HK-2 (cell line): ENCODE results near the gene UPK3B.
"Not testable (repeated sequence)": the region's sequence is repeated elsewhere in the genome, so short reads cannot be mapped to it uniquely, and the experiment has no call there.

Experiments
- DNase-seq: peaks from one replicate; pipeline ENCODE4 v3.0.0-alpha.2; 2018; ENCODE audit not compliant: unreplicated experiment

Gene UPK3B

GRCh38 chr7:76509931-76510877 is at the start of gene UPK3B:
TSS of gene UPK3B (plus strand) at chr7:76510552. CDS start at chr7:76510653, 101 bp downstream.
- peak; percentile 32 for DNase-seq

- not testable (repeated sequence) for DNase-seq
Observed at GRCh38 chr7:76460767-76461166, 49.6 kb upstream of the UPK3B start.

- DNase-seq, result not testable (repeated sequence)
Observed at GRCh38 chr7:76461464-76462101, 48.8 kb upstream of the UPK3B start, which contains the start of gene DTX2. TSS of gene DTX2 (plus strand) at chr7:76461709. CDS start at chr7:76480510, 18,801 bp downstream.

DNA sequence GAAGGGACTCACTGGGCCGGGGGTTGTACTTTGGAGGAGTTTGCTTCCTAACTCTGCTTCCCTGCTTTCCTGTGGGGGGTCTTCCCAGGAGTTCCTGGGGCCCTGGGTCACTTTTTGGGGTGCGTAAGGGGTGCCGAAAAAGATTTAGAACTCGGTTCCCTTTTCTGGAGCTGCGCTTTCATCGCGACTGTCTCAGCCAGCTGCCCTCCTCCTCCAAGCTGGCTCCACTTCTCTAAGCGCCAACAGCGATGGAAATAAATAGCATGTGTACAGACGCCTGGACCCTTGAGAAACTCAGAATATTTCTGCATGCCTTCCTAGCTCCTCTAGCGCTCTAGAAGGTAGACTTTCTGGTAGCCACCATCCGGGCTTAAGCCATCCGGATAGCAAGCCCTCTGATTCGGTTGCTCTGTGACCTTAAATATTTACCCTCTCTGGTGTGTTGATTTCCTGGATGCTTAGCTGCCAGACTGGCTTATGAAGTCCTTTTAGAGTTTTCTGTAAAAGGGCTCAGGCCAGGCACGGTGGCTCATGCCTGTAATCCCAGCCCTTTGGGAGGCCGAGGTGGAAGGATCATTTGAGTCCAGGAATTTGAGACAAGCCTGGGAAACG is 48.0 kb upstream of the UPK3B start:
- DNase-seq, result not testable (repeated sequence)

GRCh38 chr7:76464959-76465358 is 45.4 kb upstream of the UPK3B start:
- not testable (repeated sequence) for DNase-seq

GRCh38 chr7:76465950-76466349 is 44.4 kb upstream of the UPK3B start:
- not testable (repeated sequence) for DNase-seq

DNA sequence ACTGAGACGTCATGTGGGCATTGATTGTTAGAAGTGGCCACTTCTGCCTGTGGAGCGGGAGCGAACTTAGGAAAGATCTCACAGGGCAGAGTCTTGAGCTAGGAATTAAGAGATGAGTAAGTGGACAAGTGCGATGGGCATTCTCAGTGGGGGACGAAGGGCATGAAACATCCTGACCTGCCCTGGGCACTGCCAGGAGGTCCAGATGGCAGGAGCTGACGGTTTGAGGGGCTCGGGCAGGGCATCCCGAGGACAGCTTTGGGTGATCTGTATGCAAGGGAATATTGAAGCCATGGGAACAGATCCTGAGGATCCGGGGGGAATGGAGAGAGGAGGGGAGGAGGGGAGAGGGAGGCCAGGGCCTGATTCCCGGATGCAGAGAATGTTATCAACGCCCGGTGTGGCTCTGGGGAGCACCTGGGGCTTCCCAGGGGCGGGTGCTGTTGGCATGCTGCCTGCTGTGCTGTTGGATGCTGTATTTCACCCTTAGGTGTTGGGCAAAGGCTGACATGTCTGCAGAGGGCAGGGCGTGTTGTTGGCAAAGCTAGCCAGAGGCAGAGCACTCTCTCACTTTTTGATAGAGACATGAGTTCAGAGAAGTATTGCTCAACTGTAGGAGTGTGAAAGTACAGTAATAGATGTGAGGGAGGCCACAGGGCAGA is 42.5 kb upstream of the UPK3B start:
- DNase-seq, result not testable (repeated sequence)

DNA sequence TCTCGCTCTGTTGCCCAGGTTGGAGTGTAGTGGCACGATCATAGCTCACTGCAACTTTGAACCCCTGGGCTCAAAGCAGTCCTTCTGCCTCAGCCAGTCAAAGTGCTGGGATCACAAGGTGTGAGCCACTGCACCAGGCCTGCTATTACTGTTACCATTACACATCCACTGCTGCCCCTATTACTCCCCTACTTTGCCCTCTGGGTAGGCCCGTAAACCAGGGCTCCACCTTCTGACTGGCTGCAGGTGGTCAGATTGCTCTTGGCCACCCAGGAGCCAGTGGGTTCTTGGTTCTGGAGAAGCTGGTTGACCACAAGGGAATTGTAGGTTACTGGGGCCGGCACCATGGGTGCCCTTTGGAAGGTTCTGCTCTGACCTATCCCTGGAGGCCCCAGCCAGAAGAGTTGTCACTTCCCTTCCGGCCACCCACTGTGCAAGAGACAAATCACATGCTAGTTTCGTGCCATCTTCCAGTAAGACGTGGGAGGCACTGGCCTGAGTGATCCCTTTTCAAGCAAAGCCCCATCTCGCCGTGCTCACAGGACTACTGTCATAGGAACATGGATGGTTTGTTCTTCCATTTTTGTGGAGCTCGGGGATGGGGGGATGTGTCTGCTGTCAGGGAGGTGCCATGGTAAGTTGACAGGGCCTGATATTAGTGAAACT is 38.7 kb upstream of the UPK3B start:
- DNase-seq, result not testable (repeated sequence)

DNA sequence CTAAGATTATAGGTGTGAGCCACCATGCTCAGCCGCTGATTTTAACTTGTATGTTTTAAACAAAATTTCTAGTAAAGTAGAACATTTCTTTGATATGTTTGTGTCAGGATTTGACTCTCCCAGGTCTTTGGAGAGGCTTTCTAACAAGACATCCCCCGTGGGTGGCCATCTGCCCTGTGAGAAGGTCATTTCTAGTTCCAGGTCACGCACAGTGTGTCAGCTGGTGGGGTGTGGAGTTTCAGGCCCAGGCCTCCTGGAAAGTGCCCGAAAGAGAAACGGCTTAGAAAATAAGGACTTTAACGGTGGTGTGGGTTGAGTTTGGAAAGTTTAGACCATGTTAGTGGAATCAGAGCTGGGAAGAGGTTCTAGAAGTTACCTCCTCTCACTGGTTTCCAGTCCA is 37.3 kb upstream of the UPK3B start:
- DNase-seq, result not testable (repeated sequence)

DNA sequence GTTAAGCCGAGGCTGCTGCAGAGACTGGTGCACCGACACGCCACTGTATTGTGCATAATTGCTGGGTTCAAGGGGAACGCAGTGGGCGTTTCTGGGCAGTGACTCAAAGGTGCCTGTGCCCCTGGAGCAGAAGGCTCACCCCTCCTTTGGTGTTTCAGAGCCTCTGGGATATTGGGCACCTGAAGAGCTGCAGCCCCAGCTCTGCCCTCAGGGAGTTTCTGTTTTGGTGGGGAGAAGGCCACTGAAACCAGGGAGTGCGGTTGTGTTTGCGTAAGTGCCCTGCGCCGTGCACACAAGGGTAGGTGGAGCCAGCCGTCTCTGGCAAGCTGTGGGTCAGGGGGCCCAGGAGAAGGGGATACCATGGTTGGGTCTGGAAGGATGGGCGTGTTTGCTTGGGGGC is 34.1 kb upstream of the UPK3B start:
- not testable (repeated sequence) for DNase-seq

- not testable (repeated sequence) for DNase-seq
Observed at GRCh38 chr7:76476742-76477474, 33.4 kb upstream of the UPK3B start.

DNA sequence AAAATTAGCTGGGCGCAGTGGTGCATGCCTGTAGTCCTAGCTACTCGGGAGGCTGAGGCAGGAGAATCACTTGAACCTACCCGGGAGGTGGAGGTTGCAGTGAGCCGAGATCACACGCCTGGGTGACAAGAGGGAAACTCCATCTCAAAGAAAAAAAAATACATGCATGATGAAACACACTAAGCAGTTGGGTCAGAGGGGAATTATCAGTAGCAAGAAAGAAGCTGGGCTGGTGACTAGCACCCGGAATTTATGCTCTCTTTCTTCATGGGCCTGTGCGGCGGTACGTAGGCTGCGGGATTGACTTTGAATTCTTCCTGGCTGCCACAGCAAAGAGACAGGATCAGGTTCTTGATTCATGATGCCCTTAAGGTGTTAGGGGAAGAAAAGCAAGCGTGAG is 30.7 kb upstream of the UPK3B start:
- not testable (repeated sequence) for DNase-seq

- DNase-seq, result not testable (repeated sequence)
Observed at GRCh38 chr7:76480403-76481253, 29.7 kb upstream of the UPK3B start.

DNA sequence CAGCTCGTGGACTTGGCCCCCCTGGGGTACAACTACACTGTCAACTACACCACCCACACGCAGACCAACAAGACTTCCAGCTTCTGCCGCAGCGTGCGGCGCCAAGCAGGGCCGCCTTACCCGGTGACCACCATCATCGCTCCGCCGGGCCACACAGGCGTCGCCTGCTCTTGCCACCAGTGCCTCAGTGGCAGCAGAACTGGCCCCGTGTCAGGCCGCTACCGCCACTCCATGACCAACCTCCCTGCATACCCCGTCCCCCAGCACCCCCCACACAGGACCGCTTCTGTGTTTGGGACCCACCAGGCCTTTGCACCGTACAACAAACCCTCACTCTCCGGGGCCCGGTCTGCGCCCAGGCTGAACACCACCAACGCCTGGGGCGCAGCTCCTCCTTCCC is 27.7 kb upstream of the UPK3B start:
- DNase-seq, result not testable (repeated sequence)

- not testable (repeated sequence) for DNase-seq
Observed at GRCh38 chr7:76483081-76483480, 27.3 kb upstream of the UPK3B start.

- not testable (repeated sequence) for DNase-seq
Observed at GRCh38 chr7:76484456-76484855, 25.9 kb upstream of the UPK3B start.

DNA sequence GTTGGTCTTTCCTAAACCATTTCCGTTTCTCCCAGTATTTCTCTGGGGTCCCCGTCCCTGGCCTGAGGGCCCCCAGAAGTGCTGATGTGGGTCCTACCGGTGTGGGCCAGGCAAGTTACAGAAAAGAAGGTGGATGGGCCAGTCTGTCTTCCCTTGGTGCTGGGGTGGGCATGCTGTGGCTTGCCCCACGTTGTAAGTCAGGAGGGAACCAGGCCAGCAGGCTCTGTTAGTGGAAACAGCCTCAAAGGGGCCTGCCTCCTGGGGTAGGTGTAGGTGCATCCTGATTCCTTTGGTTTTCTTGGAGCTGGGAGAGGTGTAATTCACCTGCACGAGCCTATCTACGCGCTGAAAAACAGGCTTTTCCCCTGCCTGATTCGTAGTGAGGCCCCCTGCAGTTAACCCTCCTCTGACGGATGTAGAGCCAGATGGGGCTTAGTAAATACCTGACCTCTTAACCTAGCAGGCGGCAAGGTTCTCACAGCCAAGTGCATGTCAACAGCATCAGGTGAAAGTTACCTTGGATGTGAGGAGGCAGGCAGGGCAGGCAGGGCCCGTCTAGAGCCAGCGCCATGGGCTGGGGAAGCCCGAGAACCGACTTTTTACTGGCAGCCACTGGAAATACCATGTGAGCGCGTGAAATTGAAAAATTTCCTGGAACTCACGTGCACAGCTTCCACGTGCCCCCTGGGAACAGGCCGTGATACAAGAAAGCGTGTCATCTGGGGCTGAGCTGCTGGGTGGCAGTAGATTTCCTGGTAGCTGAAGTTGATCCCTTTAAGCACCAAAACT is 24.3 kb upstream of the UPK3B start:
- DNase-seq, result not testable (repeated sequence)

DNA sequence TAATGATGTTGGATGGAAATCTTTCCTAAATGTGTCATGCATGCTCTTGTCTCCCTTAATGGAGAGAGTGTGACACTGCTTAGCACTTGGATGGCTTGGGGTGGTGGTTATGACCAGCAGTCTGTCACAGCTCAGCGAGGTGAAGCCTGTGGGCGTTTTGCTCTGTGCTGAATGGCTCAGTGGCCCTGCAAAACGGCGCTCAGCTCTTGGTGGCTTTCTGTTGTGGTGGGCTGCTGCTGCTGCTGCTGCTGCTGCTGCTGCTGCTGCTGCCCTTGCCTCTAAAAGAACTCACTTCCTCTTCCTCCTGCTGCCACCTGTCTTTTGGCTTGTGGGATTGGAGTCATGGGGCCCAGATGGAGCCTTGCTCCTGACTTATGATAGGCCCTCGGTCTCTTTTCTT is 23.7 kb upstream of the UPK3B start:
- DNase-seq, result not testable (repeated sequence)

DNA sequence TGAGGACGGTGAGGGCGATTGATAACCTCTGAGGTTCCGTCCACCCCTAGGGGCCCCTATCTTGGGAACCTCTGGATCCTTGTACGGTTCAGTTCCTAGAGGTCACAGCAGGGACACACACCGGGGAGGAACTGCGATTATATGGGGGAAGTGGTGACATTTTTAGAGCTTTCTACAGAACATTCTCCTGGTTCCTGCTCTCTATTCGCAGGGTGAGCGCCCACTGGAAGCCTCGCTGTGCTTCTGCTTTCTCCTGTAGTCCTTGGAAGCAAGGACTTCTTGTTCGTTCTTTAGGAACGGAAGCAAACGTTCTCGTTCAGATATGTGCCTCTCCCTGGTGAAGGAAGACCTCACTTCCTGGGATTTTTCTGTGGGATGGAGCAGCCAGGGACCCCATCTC is 22.4 kb upstream of the UPK3B start:
- DNase-seq, result not testable (repeated sequence)
